ENCODE measurements around the gene SLC15A4.
"Not testable (repeated sequence)": the region's sequence is repeated elsewhere in the genome, so short reads cannot be mapped to it uniquely, and the experiment has no call there.

Gene SLC15A4

GRCh38 chr12:128818065-128819022 lies 5.4 kb downstream of the SLC15A4 start:
- in situ Hi-C loops (cut with HindIII; ENCODE audit: low pct_ligation_motif_present, low pct_unique_long_range_greater_than_20kb, low sequenced_read_pairs) = no loop called here
- peak; percentile 76 for DNase-seq

- in situ Hi-C loops (cut with HindIII; ENCODE audit: low pct_ligation_motif_present, low pct_unique_long_range_greater_than_20kb, low sequenced_read_pairs) = no loop called here
- DNase-seq = peak; percentile 80
Observed at GRCh38 chr12:128817111-128818015, 6.4 kb downstream of the SLC15A4 start.

DNA sequence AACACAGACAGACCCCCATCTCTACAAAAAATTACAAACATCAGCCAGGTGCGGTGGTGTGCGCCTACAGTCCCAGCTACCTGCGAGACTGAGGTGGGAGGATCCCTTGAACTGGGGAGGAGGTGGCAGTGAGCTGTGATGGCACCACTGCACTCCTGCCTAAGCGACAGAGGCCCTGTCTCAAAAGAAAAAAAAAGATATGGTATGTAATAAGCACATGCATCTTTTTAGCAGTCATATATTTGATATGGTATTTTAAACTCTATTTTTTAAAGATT lies 7.2 kb downstream of the SLC15A4 start:
- in situ Hi-C loops (cut with HindIII; ENCODE audit: low pct_ligation_motif_present, low pct_unique_long_range_greater_than_20kb, low sequenced_read_pairs) = no loop called here
- DNase-seq = no peak

DNA sequence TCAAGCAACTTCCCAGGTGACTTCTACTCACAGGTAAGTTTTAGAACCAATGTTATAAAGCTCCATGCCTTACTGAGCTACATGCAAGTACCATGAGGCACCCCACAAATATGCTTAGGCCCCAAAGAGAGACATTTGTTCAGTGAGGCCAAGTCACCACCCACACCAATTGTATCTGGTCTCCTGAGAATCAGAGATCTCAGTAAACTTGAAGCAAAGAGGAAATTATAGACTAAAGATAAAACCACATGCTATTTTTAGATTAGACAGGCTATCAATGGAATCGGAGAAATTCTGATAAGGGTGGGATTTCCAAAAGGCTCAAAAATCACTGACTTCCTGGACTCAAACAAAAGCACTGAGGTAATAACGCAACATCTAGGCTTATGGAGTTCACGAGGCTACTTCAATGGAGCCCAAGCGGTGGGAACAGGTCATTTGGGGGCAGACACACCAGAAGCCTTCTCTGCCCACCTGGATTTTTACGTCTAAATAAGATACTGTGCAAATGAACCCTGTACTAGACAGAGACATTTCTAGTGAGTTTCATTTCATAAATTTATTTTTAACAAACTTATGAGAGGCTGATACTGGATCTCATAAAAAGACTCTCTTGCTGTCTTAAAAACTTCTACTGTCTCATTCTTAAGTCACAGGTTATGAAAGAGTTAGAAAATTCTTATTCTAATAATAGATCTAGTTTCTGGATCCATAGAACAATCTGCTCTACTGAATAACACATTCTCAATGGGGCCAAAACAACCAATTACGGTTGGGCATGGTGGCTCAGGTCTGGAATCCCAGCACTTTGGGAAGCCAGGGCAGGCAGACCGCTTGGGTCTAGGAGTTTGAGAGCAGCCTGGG lies 7.7 kb downstream of the SLC15A4 start:
- in situ Hi-C loops (cut with HindIII; ENCODE audit: low pct_ligation_motif_present, low pct_unique_long_range_greater_than_20kb, low sequenced_read_pairs) = no loop called here

GRCh38 chr12:128814411-128815261 lies 9.1 kb downstream of the SLC15A4 start:
- in situ Hi-C loops (cut with HindIII; ENCODE audit: low pct_ligation_motif_present, low pct_unique_long_range_greater_than_20kb, low sequenced_read_pairs) = no loop called here
- no peak for DNase-seq

More for the DNA sequence above, 7.7 kb downstream of the SLC15A4 start:
- no peak for DNase-seq

GRCh38 chr12:128813883-128814282 lies 9.9 kb downstream of the SLC15A4 start:
- in situ Hi-C loops (cut with HindIII; ENCODE audit: low pct_ligation_motif_present, low pct_unique_long_range_greater_than_20kb, low sequenced_read_pairs) = no loop called here
- no peak for DNase-seq

DNA sequence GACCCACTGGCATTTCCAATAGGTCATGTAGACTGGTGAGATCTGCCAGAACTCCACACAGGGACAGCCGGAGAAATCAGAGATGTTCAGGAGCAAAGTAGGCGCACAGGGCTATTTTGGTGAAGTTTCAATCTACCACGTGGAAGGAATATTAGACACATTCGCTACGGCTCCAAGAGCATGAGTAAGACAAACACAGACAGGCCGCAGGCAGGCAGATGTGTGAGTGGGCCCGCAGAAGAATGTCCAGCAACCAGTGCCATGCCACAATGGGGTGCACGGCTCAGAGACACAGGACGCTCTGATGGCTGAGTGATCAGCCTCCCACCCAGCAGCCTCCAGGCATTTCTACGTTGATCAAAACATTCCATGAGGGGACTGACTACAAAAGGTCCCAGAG lies 10.4 kb downstream of the SLC15A4 start:
- in situ Hi-C loops (cut with HindIII; ENCODE audit: low pct_ligation_motif_present, low pct_unique_long_range_greater_than_20kb, low sequenced_read_pairs) = no loop called here
- no peak for DNase-seq

GRCh38 chr12:128811806-128812205 lies 12.0 kb downstream of the SLC15A4 start:
- in situ Hi-C loops (cut with HindIII; ENCODE audit: low pct_ligation_motif_present, low pct_unique_long_range_greater_than_20kb, low sequenced_read_pairs) = no loop called here
- no peak for DNase-seq

GRCh38 chr12:128810182-128811127 lies 13.3 kb downstream of the SLC15A4 start:
- no peak for DNase-seq
- in situ Hi-C loops (cut with HindIII; ENCODE audit: low pct_ligation_motif_present, low pct_unique_long_range_greater_than_20kb, low sequenced_read_pairs) = no loop called here

- no peak for DNase-seq
- in situ Hi-C loops (cut with HindIII; ENCODE audit: low pct_ligation_motif_present, low pct_unique_long_range_greater_than_20kb, low sequenced_read_pairs) = no loop called here
Observed at GRCh38 chr12:128808651-128809050, 15.1 kb downstream of the SLC15A4 start.

GRCh38 chr12:128807161-128807724 lies 16.5 kb downstream of the SLC15A4 start:
- in situ Hi-C loops (cut with HindIII; ENCODE audit: low pct_ligation_motif_present, low pct_unique_long_range_greater_than_20kb, low sequenced_read_pairs) = no loop called here
- no peak for DNase-seq

- in situ Hi-C loops (cut with HindIII; ENCODE audit: low pct_ligation_motif_present, low pct_unique_long_range_greater_than_20kb, low sequenced_read_pairs) = no loop called here
- no peak for DNase-seq
Observed at GRCh38 chr12:128806573-128806972, 17.2 kb downstream of the SLC15A4 start.

DNA sequence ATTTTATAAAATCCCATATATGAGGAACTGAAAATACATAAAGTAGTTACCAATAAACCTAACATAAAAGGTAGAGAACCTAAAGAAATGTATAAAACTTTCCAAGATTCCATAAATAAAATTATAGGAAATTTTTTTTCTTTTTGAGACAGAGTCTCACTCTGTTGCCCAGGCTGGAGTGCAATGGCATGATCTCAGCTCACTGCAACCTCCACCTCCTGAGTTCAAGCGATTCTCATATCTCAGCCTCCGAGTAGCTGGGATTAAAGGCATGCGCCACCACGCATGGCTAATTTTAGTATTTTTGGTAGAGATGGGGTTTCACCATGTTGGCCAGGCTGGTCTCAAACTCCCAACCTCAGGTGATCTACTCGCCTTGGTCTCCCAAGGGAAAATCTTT lies 18.4 kb downstream of the SLC15A4 start:
- in situ Hi-C loops (cut with HindIII; ENCODE audit: low pct_ligation_motif_present, low pct_unique_long_range_greater_than_20kb, low sequenced_read_pairs); DNase-seq: not testable (repeated sequence)

DNA sequence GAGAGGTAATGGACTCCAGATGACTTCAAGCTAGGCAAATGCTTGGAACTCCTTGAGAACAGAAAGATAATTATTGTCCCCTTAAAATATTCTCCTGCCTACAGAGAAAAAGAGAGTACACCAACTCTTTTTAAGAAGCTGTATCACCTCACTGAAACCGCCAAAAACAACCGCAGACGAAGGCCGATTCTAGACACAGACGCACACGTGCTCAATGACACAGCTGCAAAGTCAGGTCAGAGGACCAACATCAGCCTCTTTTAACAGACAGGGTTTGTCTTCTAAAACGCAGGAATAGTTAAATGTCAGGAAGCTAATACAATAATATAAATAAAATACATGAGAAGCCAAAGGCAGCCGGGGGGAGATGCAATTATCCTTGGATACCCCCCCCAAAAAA lies 19.0 kb downstream of the SLC15A4 start:
- in situ Hi-C loops (cut with HindIII; ENCODE audit: low pct_ligation_motif_present, low pct_unique_long_range_greater_than_20kb, low sequenced_read_pairs) = no loop called here

DNA sequence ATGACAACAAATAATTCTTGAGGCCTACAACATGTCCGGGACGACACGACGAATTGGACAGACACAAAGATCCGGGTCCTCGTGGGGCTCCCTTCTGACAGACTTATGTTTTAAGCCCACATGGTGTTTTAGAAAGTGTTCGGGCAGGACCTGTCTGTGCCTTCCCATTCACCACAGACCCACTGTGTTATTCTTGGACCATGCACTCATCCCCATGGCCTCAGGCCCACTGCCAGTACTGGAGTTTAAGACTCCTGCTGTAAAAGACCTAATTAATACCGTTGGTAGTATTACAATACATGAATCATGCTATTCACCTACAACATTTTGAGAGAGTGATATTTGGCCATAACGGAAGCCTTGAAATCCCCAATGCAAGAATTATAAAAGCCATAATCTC lies 20.0 kb downstream of the SLC15A4 start:
- in situ Hi-C loops (cut with HindIII; ENCODE audit: low pct_ligation_motif_present, low pct_unique_long_range_greater_than_20kb, low sequenced_read_pairs) = no loop called here
- DNase-seq = no peak

More for the DNA sequence above, 19.0 kb downstream of the SLC15A4 start:
- no peak for DNase-seq

GRCh38 chr12:128802756-128803155 lies 21.0 kb downstream of the SLC15A4 start:
- in situ Hi-C loops (cut with HindIII; ENCODE audit: low pct_ligation_motif_present, low pct_unique_long_range_greater_than_20kb, low sequenced_read_pairs) = no loop called here
- no peak for DNase-seq
